HG03571 (cell line): ENCODE data around the gene DEAF1.
"Not testable (repeated sequence)": the region's sequence is repeated elsewhere in the genome, so short reads cannot be mapped to it uniquely, and the experiment has no call there.

Source experiments
- ATAC-seq: cut with Tn5 transposase; IDR thresholded peaks from one replicate; pipeline ENCODE4 v1.9.1; 2021; ENCODE audit not compliant: unreplicated experiment

Gene DEAF1

DNA sequence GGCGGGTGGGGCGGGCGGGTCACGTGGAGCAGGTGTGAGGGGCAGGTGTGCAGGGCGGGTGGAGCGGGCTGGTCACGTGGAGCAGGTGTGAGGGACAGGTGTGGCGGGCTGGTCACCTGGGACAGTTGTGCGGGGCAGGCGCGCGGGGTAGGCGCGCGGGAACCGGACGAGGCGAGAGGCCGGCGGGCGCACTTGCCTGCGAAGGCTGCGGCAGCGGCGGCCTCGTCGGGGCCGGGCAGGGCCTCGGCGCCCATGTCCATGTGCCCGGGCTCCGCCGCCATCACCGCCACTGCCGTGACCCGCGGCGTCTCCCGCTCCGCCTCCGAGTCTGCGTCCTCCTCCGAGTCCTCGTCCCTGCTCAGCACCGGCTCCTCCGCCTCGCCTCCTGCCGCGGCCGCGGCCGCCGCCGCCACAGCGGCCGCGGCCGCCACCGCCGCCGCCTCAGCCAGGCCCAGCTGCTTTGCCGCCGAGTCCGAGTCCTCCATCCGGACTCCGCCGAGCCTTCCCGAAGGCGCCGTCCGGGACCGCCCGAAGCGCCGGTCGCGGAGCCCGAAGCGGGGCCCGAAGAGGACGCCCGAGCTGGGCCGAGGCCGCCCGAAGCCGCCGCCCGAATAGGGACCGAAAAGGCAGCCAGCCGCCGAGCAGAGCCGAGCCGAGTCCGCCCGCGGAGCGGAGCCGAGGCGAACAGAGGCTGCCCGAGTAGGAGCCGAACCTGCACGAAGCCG, at the start of gene DEAF1:
TSS of gene DEAF1 (minus strand) at position 660 of the 725 bp plus-strand sequence. CDS start at position 485, 175 bp downstream.
- peak; percentile 76 for ATAC-seq

DNA sequence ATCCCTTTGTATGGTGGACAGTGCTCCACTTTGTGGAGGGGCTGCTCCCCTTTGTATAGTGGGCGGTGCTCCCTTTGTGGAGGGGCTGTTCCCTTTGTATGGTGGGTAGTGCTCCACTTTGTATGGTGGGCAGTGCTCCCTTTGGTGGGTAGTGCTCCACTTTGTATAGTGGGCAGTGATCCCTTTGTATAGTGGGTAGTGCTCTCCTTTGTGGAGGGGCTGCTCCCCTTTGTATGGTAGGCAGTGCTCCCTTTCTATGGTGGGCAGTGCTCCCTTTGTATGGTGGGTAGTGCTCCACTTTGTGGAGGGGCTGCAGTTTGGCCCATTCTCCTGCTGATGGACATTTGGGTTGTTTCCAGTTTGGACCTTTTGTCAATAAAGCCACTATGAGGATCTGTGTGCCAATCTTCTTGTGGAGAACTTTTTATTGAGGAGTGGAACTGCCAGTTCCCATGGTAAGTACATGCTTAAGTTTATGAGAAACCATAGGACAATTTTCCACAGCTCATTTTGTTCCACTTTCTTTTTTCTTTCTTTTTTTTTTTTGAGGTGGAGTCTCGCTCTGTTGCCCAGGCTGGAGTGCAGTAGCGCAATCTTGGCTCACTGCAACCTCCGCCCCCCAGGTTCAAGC, 47.7 kb upstream of the DEAF1 start:
- no peak for ATAC-seq

- no peak for ATAC-seq
Observed at GRCh38 chr11:742156-742546, 47.1 kb upstream of the DEAF1 start.

GRCh38 chr11:737899-738298, 42.9 kb upstream of the DEAF1 start:
- ATAC-seq = not testable (repeated sequence)

GRCh38 chr11:737366-737765, 42.3 kb upstream of the DEAF1 start:
- ATAC-seq = no peak

DNA sequence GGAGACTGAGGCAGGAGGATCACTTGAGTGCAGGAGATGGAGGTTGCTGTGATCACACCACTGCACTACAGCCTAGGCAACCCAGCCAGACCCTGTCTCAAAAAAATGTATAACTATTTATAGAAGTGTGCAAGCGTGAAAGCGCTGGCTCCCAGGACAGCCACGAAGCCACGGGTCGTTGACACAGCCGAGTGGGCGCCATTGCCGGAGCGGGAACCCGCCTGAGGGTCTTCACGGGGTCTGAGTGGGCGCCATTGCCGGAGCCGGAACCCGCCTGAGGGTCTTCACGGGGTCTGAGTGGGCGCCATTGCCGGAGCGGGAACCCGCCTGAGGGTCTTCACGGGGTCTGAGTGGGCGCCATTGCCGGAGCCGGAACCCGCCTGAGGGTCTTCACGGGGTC, 39.5 kb upstream of the DEAF1 start:
- ATAC-seq = not testable (repeated sequence)

DNA sequence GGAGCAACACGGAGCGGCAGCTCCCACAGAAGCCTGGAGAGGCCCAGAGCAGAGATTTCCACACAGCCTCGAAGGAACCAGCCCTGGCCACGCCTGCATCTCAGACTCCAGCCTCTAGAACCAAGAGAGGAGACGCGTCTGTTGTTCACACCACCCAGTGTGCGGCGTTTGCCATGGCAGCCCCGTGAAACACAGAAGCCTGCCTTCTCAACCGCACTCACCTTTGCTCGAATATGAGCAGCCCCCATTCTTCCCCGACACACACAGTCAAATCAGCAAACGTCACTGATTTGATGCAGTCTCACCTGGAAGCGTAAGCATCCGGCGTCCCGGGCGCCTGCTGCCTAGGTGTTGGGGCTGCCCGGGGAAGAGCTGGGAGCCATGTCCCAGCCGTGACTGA, 38.0 kb upstream of the DEAF1 start:
- ATAC-seq = no peak

GRCh38 chr11:729492-730074, 34.6 kb upstream of the DEAF1 start:
- no peak for ATAC-seq

DNA sequence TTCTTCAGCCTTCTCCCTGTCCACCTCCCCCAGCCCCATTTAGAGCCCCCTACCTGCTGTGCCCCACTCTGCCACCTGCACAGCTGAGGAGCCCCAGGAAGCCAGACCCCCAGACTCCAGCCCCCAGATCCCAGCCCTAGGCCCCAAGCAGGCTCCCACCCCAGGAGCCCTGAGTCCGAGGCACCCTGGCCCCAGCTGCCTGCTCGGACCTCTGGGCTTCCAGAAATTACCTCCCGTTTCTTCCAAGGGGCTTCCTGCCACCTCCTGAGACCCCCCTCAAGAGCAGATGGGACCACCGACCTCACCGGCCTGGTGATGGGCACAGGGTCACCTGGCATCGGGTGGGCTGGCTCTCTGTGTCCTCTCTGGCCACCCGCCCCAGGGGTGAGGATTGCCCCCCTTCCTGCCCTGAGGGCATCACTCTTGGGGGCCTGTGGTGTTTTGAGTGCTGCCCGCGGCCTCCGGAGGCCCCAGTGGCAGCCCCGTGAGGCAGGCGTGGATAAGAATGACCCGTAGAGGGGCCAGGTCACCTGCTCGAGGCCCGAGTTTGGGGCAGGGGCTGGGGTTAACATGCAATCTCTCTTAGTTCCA, 34.0 kb upstream of the DEAF1 start:
- ATAC-seq = no peak

DNA sequence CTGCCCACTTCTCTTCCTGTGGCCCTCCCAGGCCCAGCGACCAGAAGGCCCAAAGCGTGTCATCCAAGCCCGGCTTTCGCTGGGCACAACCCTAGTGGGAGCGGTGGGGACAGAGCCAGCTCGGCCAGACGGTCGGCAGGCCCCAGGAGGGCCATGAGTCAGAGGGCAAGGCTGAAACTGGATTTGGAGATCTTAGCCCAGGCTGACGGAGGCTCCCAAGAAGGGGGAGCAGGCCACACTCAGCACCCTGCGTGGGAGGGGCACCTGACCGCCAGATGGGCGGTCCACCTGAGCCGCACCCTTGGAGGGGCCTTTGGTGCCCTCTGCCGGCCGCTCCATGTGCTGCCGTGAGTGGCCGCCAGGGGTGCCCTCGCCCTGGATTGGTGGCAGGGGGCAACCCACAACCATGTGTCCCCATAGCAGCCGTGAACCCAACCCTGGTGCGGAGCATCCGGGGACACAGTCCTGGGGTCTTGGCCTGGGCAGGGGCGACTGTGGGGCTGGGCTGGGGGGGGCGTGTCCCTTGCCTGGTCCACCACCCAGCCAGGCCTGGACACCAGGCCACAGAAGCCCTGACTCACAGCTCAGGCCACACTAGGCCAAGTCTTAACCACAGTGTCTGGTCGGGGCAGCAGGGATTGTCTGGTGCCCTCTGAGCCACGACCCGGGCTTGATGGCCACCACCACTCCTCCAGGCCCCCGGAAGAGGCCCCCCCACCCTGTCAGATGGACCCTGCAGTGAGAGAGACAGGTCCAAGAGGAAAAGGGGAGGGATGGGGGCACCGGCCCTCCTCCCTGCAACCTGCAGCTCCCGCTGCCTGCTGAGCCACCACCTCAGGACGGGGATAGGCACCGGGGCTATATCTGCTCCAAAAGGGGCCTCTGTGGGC, 33.1 kb upstream of the DEAF1 start:
- no peak for ATAC-seq

- no peak for ATAC-seq
Observed at GRCh38 chr11:727281-727701, 32.3 kb upstream of the DEAF1 start.

DNA sequence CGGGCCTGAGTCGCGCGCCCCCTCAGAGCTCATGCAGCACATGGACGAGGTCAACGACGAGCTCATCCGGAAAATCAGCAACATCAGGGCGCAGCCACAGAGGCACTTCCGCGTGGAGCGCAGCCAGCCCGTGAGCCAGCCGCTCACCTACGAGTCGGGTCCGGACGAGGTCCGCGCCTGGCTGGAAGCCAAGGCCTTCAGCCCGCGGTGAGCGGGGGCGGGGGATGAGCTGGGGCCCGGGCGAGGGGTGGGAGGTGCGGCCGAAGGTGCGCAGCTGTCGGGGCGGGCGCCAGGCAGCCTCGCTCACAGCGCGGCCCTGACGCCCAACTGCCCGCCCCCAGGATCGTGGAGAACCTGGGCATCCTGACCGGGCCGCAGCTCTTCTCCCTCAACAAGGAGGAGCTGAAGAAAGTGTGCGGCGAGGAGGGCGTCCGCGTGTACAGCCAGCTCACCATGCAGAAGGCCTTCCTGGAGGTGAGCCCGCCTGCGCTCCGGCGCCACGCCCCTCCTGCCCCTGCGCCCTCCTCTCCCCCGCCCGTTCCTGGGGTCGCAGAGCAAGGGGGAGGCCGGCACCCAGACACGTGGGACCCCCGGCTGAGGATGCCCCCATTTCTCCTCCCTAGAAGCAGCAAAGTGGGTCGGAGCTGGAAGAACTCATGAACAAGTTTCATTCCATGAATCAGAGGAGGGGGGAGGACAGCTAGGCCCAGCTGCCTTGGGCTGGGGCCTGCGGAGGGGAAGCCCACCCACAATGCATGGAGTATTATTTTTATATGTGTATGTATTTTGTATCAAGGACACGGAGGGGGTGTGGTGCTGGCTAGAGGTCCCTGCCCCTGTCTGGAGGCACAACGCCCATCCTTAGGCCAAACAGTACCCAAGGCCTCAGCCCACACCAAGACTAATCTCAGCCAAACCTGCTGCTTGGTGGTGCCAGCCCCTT, 31.5 kb upstream of the DEAF1 start:
- ATAC-seq = no peak

DNA sequence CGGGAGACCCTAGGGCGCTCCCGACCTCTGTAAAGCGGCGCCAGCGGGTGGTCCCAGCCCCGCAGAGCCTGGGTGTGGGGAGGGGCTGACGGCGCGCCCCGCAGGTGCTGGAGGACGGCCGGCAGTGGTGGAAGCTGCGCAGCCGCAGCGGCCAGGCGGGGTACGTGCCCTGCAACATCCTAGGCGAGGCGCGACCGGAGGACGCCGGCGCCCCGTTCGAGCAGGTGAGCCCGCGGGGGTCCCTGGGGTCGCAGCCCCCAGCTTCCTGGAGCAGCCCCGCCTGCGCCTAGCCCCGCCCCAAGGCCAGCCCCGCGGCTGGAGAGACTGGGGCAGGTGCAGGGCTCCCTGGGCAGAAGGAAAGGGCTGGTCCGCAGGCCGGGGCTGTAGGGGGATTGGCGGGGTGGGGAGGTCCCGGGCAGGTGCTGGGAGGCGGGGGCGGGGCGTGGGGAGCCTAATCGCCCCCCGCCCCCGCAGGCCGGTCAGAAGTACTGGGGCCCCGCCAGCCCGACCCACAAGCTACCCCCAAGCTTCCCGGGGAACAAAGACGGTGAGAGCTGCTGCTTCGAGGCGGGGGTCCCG, 30.7 kb upstream of the DEAF1 start:
- no peak for ATAC-seq

DNA sequence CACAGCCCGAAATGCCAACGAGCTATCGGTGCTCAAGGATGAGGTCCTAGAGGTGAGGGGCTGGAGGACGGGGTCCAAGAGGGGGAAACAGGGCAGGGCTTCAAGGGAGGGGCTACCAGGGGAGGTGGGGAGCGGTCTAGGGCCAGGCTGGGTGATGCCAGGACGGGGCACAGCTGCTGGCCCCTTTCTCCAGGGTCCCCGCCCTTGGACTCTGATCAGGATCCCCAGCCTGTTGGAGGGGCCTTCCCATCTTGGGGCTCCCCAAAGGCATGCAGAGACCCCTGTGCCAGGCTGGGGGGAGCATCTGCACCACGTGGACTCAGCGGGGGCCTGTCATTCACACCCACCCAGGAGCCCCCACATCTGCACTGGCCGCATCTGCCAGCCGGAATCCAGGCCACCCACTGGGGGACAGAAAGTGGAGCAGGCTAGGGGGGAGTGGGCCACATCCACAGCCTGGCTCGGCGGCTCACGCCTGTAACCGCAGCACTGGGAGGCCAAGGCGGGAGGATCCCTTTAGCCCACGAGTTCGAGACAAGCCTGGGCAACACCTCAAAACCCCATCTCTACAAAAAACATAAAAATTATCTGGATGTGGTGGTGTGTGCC, 29.9 kb upstream of the DEAF1 start:
- ATAC-seq = no peak

DNA sequence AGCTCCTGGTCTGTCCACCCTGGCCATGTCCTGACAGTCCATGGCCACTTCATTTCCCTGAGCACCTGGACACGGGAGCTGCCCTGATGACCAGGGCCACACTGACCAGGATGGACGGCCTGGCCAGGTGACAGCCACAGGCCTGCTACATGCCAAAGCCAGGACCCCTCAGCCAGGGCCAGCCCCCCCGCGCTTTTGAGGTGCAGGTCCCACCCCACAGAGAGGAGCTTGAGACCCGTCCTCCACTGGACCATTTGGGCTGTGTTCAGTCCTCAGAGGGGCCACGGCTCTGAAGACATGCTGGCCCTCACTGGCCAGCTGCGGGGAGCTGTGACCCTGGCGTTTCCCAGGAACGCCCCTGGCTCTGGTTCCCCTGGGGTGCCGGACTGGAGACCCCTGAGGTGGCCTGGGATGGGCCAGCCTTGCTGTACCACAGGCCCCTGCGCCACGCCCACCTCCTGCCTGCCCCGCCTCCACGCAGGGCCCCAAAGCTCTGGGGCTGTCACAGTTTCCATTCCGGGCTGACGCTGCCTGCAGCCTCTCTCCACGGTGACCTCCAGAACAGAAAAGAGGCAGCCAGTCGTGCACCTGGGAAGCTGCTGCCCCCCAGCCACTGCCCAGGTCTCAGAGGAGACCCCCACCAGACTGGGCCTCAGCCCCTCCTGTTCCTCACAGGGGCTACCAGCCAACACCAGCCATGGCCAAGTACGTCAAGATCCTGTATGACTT, 29.2 kb upstream of the DEAF1 start:
- no peak for ATAC-seq

DNA sequence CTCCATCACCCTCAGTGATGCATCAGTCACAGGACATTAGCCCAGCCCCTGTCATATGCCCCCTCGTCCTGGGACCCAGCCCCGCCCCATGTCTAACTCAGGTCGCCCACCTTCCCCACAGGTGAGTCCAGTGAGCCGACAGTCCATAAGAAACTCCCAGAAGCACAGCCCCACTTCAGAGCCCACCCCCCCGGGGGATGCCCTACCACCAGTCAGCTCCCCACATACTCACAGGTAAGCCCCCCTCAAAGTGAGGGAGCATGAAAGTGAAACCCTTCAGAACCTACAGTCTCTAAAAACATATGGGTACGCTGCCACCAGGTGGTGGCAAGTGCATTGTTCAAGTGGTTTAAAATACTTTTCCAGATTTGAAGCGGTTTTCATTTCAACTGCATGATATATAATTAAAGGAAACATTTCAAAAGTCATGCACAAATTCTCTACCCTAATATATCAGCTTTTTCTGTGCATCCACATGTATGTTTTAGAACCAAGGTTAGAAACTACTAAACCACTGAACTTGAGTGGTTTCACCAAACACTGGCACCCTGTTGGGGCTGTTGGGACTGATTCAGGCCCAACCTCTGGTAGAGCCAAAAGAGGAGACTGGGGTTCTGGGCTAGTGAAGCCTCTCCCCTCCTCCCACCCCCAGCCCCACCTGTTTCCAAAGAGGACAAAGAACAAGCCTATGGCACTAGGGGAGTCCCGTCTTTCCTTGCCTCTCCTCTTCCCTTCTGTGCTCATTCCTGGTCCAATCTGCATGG, 28.3 kb upstream of the DEAF1 start:
- no peak for ATAC-seq

DNA sequence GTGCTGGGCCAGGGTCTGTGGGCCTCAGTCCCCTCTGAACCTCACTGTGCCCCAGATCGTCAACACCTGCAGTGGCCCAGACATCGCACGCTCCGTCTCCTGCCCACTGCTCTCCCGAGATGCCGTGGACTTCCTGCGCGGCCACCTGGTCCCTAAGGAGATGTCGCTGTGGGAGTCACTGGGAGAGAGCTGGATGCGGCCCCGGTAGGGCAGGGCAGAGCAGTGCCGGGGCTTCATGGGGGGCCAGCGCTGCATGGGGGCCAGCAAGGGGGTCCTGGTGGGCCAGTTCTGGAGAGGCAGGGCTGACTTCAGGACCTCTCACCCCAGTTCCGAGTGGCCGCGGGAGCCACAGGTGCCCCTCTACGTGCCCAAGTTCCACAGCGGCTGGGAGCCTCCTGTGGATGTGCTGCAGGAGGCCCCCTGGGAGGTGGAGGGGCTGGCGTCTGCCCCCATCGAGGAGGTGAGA, 27.4 kb upstream of the DEAF1 start:
- ATAC-seq = no peak
